CD8-positive, alpha-beta memory T cell (primary cell): ENCODE results near the gene SPATA6L. TPM values are rescaled to one million over a fixed set of nuclear protein-coding genes. Genes with fewer than 3 reads are reported as not detected.

Experiments
- CTCF ChIA-PET: fragments of 350-600 bp; sonication (Branson Sonifier 250); formaldehyde crosslinking; loops from one replicate; lab custom pipeline; 2021; ENCODE audit warnings: antibody characterized with exemption; lab: Charles Lee
- POLR2A ChIA-PET: fragments of 350-600 bp; sonication (Branson Sonifier 250); formaldehyde crosslinking; loops from one replicate; lab custom pipeline; 2021; ENCODE audit warnings: antibody characterized with exemption; lab: Charles Lee
- DNase-seq, 5 donors: peaks; one replicate each; pipeline versions ENCODE4 v3.0.0 to v3.0.0-alpha.2; 2020 to 2022; ENCODE audit warnings: mixed read lengths in 1 of 5
- H3K27ac ChIP-seq: one replicate; pipeline ENCODE4 v1.7.0; 2013; ENCODE audit warnings: low read depth, mild to moderate bottlenecking, low read length, moderate library complexity
- H3K27me3 ChIP-seq: 2 replicates; pipeline ENCODE4 v1.7.0; 2013; ENCODE audit warnings: low read length, mild to moderate bottlenecking; ENCODE audit not compliant: insufficient read depth, poor library complexity, severe bottlenecking
- H3K36me3 ChIP-seq: 2 replicates; pipeline ENCODE4 v1.7.0; 2013; ENCODE audit warnings: mild to moderate bottlenecking, low read length, moderate library complexity; ENCODE audit not compliant: insufficient read depth
- H3K4me1 ChIP-seq: 2 replicates; pipeline ENCODE4 v1.7.0; 2013; ENCODE audit warnings: mild to moderate bottlenecking, low read length, moderate library complexity; ENCODE audit not compliant: insufficient read depth
- H3K4me3 ChIP-seq: 2 replicates; pipeline ENCODE4 v1.7.0; 2013; ENCODE audit warnings: mild to moderate bottlenecking, low read length
- H3K9me3 ChIP-seq: 2 replicates; pipeline ENCODE4 v1.7.0; 2013; ENCODE audit warnings: mild to moderate bottlenecking, low read length
- H3K27ac Mint-ChIP-seq, 8 donors: one replicate each; pipeline ENCODE4 v1.8.0; 2020 to 2021; ENCODE audit warnings: mixed read lengths in 8 of 8, mild to moderate bottlenecking in 6 of 8, inconsistent platforms in 3 of 8, moderate library complexity in 3 of 8
- H3K27me3 Mint-ChIP-seq, 2 donors: one replicate each; pipeline ENCODE4 v1.8.0; 2020 to 2021; ENCODE audit warnings: mixed read lengths in 2 of 2, mild to moderate bottlenecking in 1 of 2, moderate library complexity in 1 of 2
- H3K36me3 Mint-ChIP-seq, 3 donors: one replicate each; pipeline ENCODE4 v1.8.0; 2020 to 2021; ENCODE audit warnings: mixed read lengths in 3 of 3, inconsistent platforms in 1 of 3, mild to moderate bottlenecking in 1 of 3
- H3K4me1 Mint-ChIP-seq, 3 donors: one replicate each; pipeline ENCODE4 v1.8.0; 2020 to 2021; ENCODE audit warnings: mixed read lengths in 3 of 3, inconsistent platforms in 1 of 3, mild to moderate bottlenecking in 1 of 3
- H3K4me3 Mint-ChIP-seq, 7 donors: one replicate each; pipeline ENCODE4 v1.8.0; 2020 to 2021; ENCODE audit warnings: mixed read lengths in 7 of 7, mild to moderate bottlenecking in 6 of 7, moderate library complexity in 4 of 7, inconsistent platforms in 2 of 7
- H3K9me3 Mint-ChIP-seq, 5 donors: one replicate each; pipeline ENCODE4 v1.8.0; 2020 to 2022; ENCODE audit warnings: mixed read lengths in 5 of 5, mild to moderate bottlenecking in 3 of 5, moderate library complexity in 2 of 5, inconsistent platforms in 1 of 5
- polyA plus RNA-seq: library from polyadenylated mRNA; unstranded; fragments of 300-500 nt; fragmentation: Illumina TruSeq; gene quantifications from one replicate; pipeline ENCODE4 v1.2.3, GENCODE V29; 2021
- total RNA-seq, 2 experiments: library from RNA; stranded (reverse); gene quantifications; one replicate each; pipeline ENCODE4 v1.2.3, GENCODE V29; 2021

Gene SPATA6L
- total and polyA plus RNA-seq, 3 experiments from 2014 or later, result 0.14 to 0.96 (median 0.51) TPM

- no peaks in the 10 kb centered on the region for H3K9me3 Mint-ChIP-seq
- no peak overlapping the region for H3K4me3 ChIP-seq
- H3K27ac ChIP-seq, result no peak overlapping the region
- peaks cover 9% of the 10 kb centered on the region for H3K4me1 ChIP-seq
- CTCF ChIA-PET, result interaction anchor here (0.6 to 1.8 kb wide), 2 partner anchors 22 to 66 kb away, joined by 3 to 4 read pairs; no protein-coding TSS in a partner anchor
- POLR2A ChIA-PET, result no interaction called here
- peak overlapping the region in 2 of 8 donors; percentile 11 to 44 for H3K27ac Mint-ChIP-seq
- H3K27me3 ChIP-seq, result no peaks in the 10 kb centered on the region
- peaks cover 0 to 3% (median 0%) of the 10 kb centered on the region in 3 donors for H3K36me3 Mint-ChIP-seq
- H3K4me1 Mint-ChIP-seq, result peaks cover 29 to 32% (median 31%) of the 10 kb centered on the region in 3 donors
- H3K9me3 ChIP-seq, result no peaks in the 10 kb centered on the region
- DNase-seq, result no peak
- H3K4me3 Mint-ChIP-seq, result no peak overlapping the region
- H3K36me3 ChIP-seq, result no peaks in the 10 kb centered on the region
- peaks cover 0 to 7% of the 10 kb centered on the region in 2 donors for H3K27me3 Mint-ChIP-seq
These were observed 92.5 kb downstream of the SPATA6L start for GRCh38 chr9:4573634-4574389.

GRCh38 chr9:4573176-4573575 lies 93.1 kb downstream of the SPATA6L start:
- POLR2A ChIA-PET, result no interaction called here

GRCh38 chr9:4572184-4572826 lies 94.0 kb downstream of the SPATA6L start:
- no peak overlapping the region for H3K27ac ChIP-seq
- H3K9me3 Mint-ChIP-seq, result no peaks in the 10 kb centered on the region
- DNase-seq, result peak in 1 of 5 donors; percentile 17
- H3K9me3 ChIP-seq, result no peaks in the 10 kb centered on the region
- H3K36me3 Mint-ChIP-seq, result no peaks in the 10 kb centered on the region
- ChIA-PET POLR2A (no interaction called here), CTCF (interaction anchor here (1.0 to 1.8 kb wide), 4 partner anchors 11 to 67 kb away, joined by 3 to 6 read pairs (median 4); no protein-coding TSS in a partner anchor)
- peak overlapping the region; percentile 7 to 86 (median 72) for H3K27ac Mint-ChIP-seq
- H3K36me3 ChIP-seq, result no peaks in the 10 kb centered on the region
- H3K27me3 ChIP-seq, result no peaks in the 10 kb centered on the region
- H3K4me3 ChIP-seq, result no peak overlapping the region
- peaks cover 9% of the 10 kb centered on the region for H3K4me1 ChIP-seq
- H3K27me3 Mint-ChIP-seq, result peaks cover 0 to 2% of the 10 kb centered on the region in 2 donors
- H3K4me1 Mint-ChIP-seq, result peaks cover 29 to 32% (median 31%) of the 10 kb centered on the region in 3 donors
- peak overlapping the region in 6 of 7 donors; percentile 8 to 59 (median 48) for H3K4me3 Mint-ChIP-seq

More at GRCh38 chr9:4573176-4573575, 93.1 kb downstream of the SPATA6L start:
- no peak for DNase-seq
- peaks cover 0 to 3% (median 0%) of the 10 kb centered on the region in 3 donors for H3K36me3 Mint-ChIP-seq
- Histone ChIP-seq H3K27me3 (no peaks in the 10 kb centered on the region), H3K36me3 (no peaks in the 10 kb centered on the region), H3K4me1 (peaks cover 9% of the 10 kb centered on the region), H3K4me3 (no peak overlapping the region), H3K9me3 (no peaks in the 10 kb centered on the region), H3K27ac (no peak overlapping the region)
- H3K27me3 Mint-ChIP-seq, result peaks cover 0 to 6% of the 10 kb centered on the region in 2 donors
- peak overlapping the region in 5 of 8 donors; percentile 15 to 81 (median 49) for H3K27ac Mint-ChIP-seq
- H3K9me3 Mint-ChIP-seq, result no peaks in the 10 kb centered on the region
- CTCF ChIA-PET, result interaction anchor here (1.0 to 1.8 kb wide), 5 partner anchors 10 to 67 kb away, joined by 3 to 6 read pairs (median 4); no protein-coding TSS in a partner anchor
- H3K4me1 Mint-ChIP-seq, result peaks cover 29 to 32% (median 31%) of the 10 kb centered on the region in 3 donors
- no peak overlapping the region for H3K4me3 Mint-ChIP-seq

GRCh38 chr9:4569101-4569500 lies 97.2 kb downstream of the SPATA6L start:
- H3K4me1 ChIP-seq, result peaks cover 9% of the 10 kb centered on the region

GRCh38 chr9:4567601-4568000 lies 98.7 kb downstream of the SPATA6L start:
- Histone ChIP-seq H3K4me3 (no peak overlapping the region), H3K9me3 (no peaks in the 10 kb centered on the region), H3K36me3 (no peaks in the 10 kb centered on the region), H3K27ac (no peak overlapping the region), H3K4me1 (peaks cover 18% of the 10 kb centered on the region), H3K27me3 (no peaks in the 10 kb centered on the region)
- no peaks in the 10 kb centered on the region for H3K27me3 Mint-ChIP-seq
- ChIA-PET POLR2A (no interaction called here), CTCF (no interaction called here)
- H3K4me1 Mint-ChIP-seq, result peaks cover 26 to 29% (median 28%) of the 10 kb centered on the region in 3 donors
- no peak overlapping the region for H3K4me3 Mint-ChIP-seq
- no peak overlapping the region for H3K27ac Mint-ChIP-seq
- H3K36me3 Mint-ChIP-seq, result peaks cover 0 to 4% (median 3%) of the 10 kb centered on the region in 3 donors
- peaks cover 0 to 2% (median 0%) of the 10 kb centered on the region in 5 donors for H3K9me3 Mint-ChIP-seq
- no peak for DNase-seq

More at GRCh38 chr9:4569101-4569500, 97.2 kb downstream of the SPATA6L start:
- H3K27me3 ChIP-seq, result no peaks in the 10 kb centered on the region
- no peak overlapping the region for H3K4me3 Mint-ChIP-seq
- H3K9me3 Mint-ChIP-seq, result peaks cover 0 to 2% (median 0%) of the 10 kb centered on the region in 5 donors
- ChIA-PET CTCF (no interaction called here), POLR2A (no interaction called here)
- no peak overlapping the region for H3K4me3 ChIP-seq
- no peaks in the 10 kb centered on the region for H3K9me3 ChIP-seq
- H3K4me1 Mint-ChIP-seq, result peaks cover 26 to 30% (median 28%) of the 10 kb centered on the region in 3 donors
- no peak overlapping the region for H3K27ac ChIP-seq
- H3K36me3 ChIP-seq, result no peaks in the 10 kb centered on the region
- peaks cover 0 to 4% (median 3%) of the 10 kb centered on the region in 3 donors for H3K36me3 Mint-ChIP-seq
- no peak overlapping the region for H3K27ac Mint-ChIP-seq
- H3K27me3 Mint-ChIP-seq, result no peaks in the 10 kb centered on the region
- DNase-seq, result no peak

- DNase-seq, result no peak
- no peak overlapping the region for H3K4me3 Mint-ChIP-seq
- peak overlapping the region in 1 of 8 donors; percentile 35 for H3K27ac Mint-ChIP-seq
- Histone ChIP-seq H3K27me3 (no peaks in the 10 kb centered on the region), H3K4me1 (peaks cover 11% of the 10 kb centered on the region), H3K36me3 (no peaks in the 10 kb centered on the region), H3K4me3 (no peak overlapping the region), H3K27ac (no peak overlapping the region), H3K9me3 (no peaks in the 10 kb centered on the region)
- H3K4me1 Mint-ChIP-seq, result peaks cover 18 to 21% (median 20%) of the 10 kb centered on the region in 3 donors
- POLR2A ChIA-PET, result no interaction called here
- H3K36me3 Mint-ChIP-seq, result peaks cover 0 to 4% (median 3%) of the 10 kb centered on the region in 3 donors
- H3K9me3 Mint-ChIP-seq, result peaks cover 0 to 2% (median 0%) of the 10 kb centered on the region in 5 donors
- CTCF ChIA-PET, result no interaction called here
- H3K27me3 Mint-ChIP-seq, result no peaks in the 10 kb centered on the region
These were observed 99.5 kb downstream of the SPATA6L start for GRCh38 chr9:4566806-4567205.

GRCh38 chr9:4563105-4563504 lies 103.2 kb downstream of the SPATA6L start:
- ChIA-PET CTCF (no interaction called here), POLR2A (no interaction called here)
- peaks cover 0 to 4% (median 3%) of the 10 kb centered on the region in 3 donors for H3K36me3 Mint-ChIP-seq
- peaks cover 15 to 18% (median 18%) of the 10 kb centered on the region in 3 donors for H3K4me1 Mint-ChIP-seq
- no peak overlapping the region for H3K4me3 ChIP-seq
- H3K9me3 Mint-ChIP-seq, result peaks cover 0 to 2% (median 0%) of the 10 kb centered on the region in 5 donors
- H3K27me3 Mint-ChIP-seq, result peaks cover 1 to 2% of the 10 kb centered on the region in 2 donors
- H3K9me3 ChIP-seq, result no peaks in the 10 kb centered on the region
- H3K4me1 ChIP-seq, result peaks cover 9% of the 10 kb centered on the region
- no peak overlapping the region for H3K27ac ChIP-seq
- peak overlapping the region in 6 of 8 donors; percentile 13 to 79 (median 69) for H3K27ac Mint-ChIP-seq
- H3K4me3 Mint-ChIP-seq, result peak overlapping the region in 3 of 7 donors; percentile 36 to 58 (median 55)
- no peaks in the 10 kb centered on the region for H3K27me3 ChIP-seq
- DNase-seq, result peak in 1 of 5 donors; percentile 19
- H3K36me3 ChIP-seq, result no peaks in the 10 kb centered on the region
